K562 (cell line): ENCODE results near the gene KLK13. TPM values are rescaled to one million over a fixed set of nuclear protein-coding genes. Genes with fewer than 3 reads are reported as not detected.
A peak's percentile ranks its signal among the peaks of the same experiment; 100 is the strongest.

Source experiments
- CC2D1A ChIP-seq: fragments of 450-650 bp; IDR thresholded peaks from 2 replicates; pipeline ENCODE4 v1.6.1; 2017; ENCODE audit warnings: mild to moderate bottlenecking
- CREM ChIP-seq: IDR thresholded peaks from 2 replicates; pipeline ENCODE4 v1.6.1; 2014; ENCODE audit warnings: antibody characterized with exemption, low read depth
- EZH2 ChIP-seq: IDR thresholded peaks from 2 replicates; pipeline ENCODE4 v1.6.1; 2012; ENCODE audit warnings: low read depth, mild to moderate bottlenecking, inconsistent platforms, low read length, borderline replicate concordance
- KDM2B ChIP-seq: fragments of 250-450 bp; sonication (Bioruptor Pico); IDR thresholded peaks from 2 replicates; pipeline ENCODE4 v1.8.0; 2021; ENCODE audit warnings: mild to moderate bottlenecking, moderate library complexity
- NFE2L1 ChIP-seq: fragments of 450-650 bp; IDR thresholded peaks from 2 replicates; pipeline ENCODE4 v1.6.1; 2016; ENCODE audit warnings: missing genetic modification characterization, low read depth, mild to moderate bottlenecking, missing compliant biosample characterization, moderate library complexity, borderline replicate concordance
- PRMT5 ChIP-seq: sonication (generic); formaldehyde crosslinking; IDR thresholded peaks from 2 replicates; pipeline ENCODE4 v1.5.0; 2020; ENCODE audit warnings: missing genetic modification reagents
- RHOXF2B ChIP-seq: fragments of 250-450 bp; sonication (Bioruptor Pico); conservative IDR thresholded peaks from 2 replicates; pipeline ENCODE4 v1.5.1; 2021
- SMAD3 ChIP-seq: fragments of 450-650 bp; formaldehyde crosslinking; conservative IDR thresholded peaks from 2 replicates; pipeline ENCODE4 v1.4.0; 2020; ENCODE audit warnings: mild to moderate bottlenecking
- SMARCA5 ChIP-seq: fragments of 450-650 bp; IDR thresholded peaks from 2 replicates; pipeline ENCODE4 v1.6.1; 2016
- TAF15 ChIP-seq: fragments of 200-400 bp; formaldehyde crosslinking; IDR thresholded peaks from 2 replicates; pipeline ENCODE4 v1.6.1; 2017; ENCODE audit warnings: mild to moderate bottlenecking, low read depth, low read length, moderate library complexity
- TEAD1 ChIP-seq, 2 experiments: fragments of 450-650 bp in 1 of 2; sonication (generic) in 1 of 2; formaldehyde crosslinking; IDR thresholded peaks; 2 replicates each; pipeline versions ENCODE4 v1.4.0 to v1.8.0; 2020 to 2022; ENCODE audit warnings: mild to moderate bottlenecking in 2 of 2, missing genetic modification reagents in 1 of 2
- ZNF3 ChIP-seq: fragments of 250-450 bp; sonication (Bioruptor Pico); IDR thresholded peaks from 2 replicates; pipeline ENCODE4 v1.5.0; 2021; ENCODE audit warnings: mild to moderate bottlenecking, moderate library complexity
- ZNF717 ChIP-seq: fragments of 250-450 bp; sonication (Bioruptor Pico); IDR thresholded peaks from 2 replicates; pipeline ENCODE4 v1.5.0; 2021
- polyA plus RNA-seq, 8 experiments: library from polyadenylated mRNA; depleted of rRNA in 4 of 8; stranded (reverse) in 5 of 8; unstranded in 3 of 8; fragments of >200 nt; fragmentation: Nextera tagmentation in 2 of 8; fragmentation: Illumina TruSeq in 1 of 8; extraction: Ambion mirVana in 2 of 8; extraction: Trizol in 1 of 8; gene quantifications; 2 replicates each; pipeline versions ENCODE4 v1.2.1 to v1.2.3, GENCODE V29; 2011 to 2014; ENCODE audit warnings: inconsistent platforms in 1 of 8, missing spikeins in 1 of 8
- total RNA-seq, 7 experiments: library from RNA; depleted of rRNA in 6 of 7; stranded (reverse); fragments of >200 nt in 6 of 7; fragmentation: Illumina TruSeq in 2 of 7; extraction: Trizol in 2 of 7; gene quantifications; 2 replicates each; pipeline versions ENCODE4 v1.2.1 to v1.2.3, GENCODE V29; 2011 to 2021; ENCODE audit warnings: low replicate concordance in 1 of 7
- TF ChIP-seq, protein P1 (sequence below), 3 experiments: IDR thresholded peaks in 2 of 3; conservative IDR thresholded peaks in 1 of 3; 2 replicates each; pipeline ENCODE4 v1.5.1; 2011 to 2012; ENCODE audit warnings: low read length in 3 of 3, mild to moderate bottlenecking in 3 of 3, control low read depth in 2 of 3, improper control_type of control experiment in 1 of 3, inconsistent platforms in 1 of 3, low read depth in 1 of 3, mixed read lengths in 1 of 3, moderate library complexity in 1 of 3; ENCODE audit not compliant: insufficient read depth in 2 of 3
- TF ChIP-seq, protein P2 (sequence below), 3 experiments: fragments of 200-800 bp in 1 of 3; fragments of 250-450 bp in 1 of 3; fragments of 450-650 bp in 1 of 3; sonication (Bioruptor Pico) in 1 of 3; sonication (Bioruptor generic) in 1 of 3; formaldehyde crosslinking in 1 of 3; IDR thresholded peaks; 2 replicates each; pipeline versions ENCODE4 v1.6.1 to v1.8.0; 2016 to 2022; ENCODE audit warnings: mild to moderate bottlenecking in 2 of 3, missing genetic modification characterization in 2 of 3, missing compliant biosample characterization in 1 of 3, moderate library complexity in 1 of 3
- TF ChIP-seq, protein P3 (sequence below): sonication (generic); formaldehyde crosslinking; IDR thresholded peaks from 2 replicates; pipeline ENCODE4 v1.8.1; 2023; ENCODE audit warnings: mild to moderate bottlenecking, missing genetic modification reagents, moderate library complexity
- TF ChIP-seq, protein P4 (sequence below): sonication (generic); formaldehyde crosslinking; IDR thresholded peaks from 2 replicates; pipeline ENCODE4 v1.8.0; 2022; ENCODE audit warnings: mild to moderate bottlenecking, low read depth, missing genetic modification reagents
- TF ChIP-seq, protein P5 (sequence below): fragments of 450-650 bp; IDR thresholded peaks from 2 replicates; pipeline ENCODE4 v1.6.1; 2014; ENCODE audit warnings: low read depth, mild to moderate bottlenecking, moderate library complexity, borderline replicate concordance

The KLK13 gene
- total and polyA plus RNA-seq, 9 of the 15 experiments (the other 6 are each of a cell fraction or from before 2014, with no cell fraction given), result 0.72 to 9.0 (median 2.3) TPM

DNA sequence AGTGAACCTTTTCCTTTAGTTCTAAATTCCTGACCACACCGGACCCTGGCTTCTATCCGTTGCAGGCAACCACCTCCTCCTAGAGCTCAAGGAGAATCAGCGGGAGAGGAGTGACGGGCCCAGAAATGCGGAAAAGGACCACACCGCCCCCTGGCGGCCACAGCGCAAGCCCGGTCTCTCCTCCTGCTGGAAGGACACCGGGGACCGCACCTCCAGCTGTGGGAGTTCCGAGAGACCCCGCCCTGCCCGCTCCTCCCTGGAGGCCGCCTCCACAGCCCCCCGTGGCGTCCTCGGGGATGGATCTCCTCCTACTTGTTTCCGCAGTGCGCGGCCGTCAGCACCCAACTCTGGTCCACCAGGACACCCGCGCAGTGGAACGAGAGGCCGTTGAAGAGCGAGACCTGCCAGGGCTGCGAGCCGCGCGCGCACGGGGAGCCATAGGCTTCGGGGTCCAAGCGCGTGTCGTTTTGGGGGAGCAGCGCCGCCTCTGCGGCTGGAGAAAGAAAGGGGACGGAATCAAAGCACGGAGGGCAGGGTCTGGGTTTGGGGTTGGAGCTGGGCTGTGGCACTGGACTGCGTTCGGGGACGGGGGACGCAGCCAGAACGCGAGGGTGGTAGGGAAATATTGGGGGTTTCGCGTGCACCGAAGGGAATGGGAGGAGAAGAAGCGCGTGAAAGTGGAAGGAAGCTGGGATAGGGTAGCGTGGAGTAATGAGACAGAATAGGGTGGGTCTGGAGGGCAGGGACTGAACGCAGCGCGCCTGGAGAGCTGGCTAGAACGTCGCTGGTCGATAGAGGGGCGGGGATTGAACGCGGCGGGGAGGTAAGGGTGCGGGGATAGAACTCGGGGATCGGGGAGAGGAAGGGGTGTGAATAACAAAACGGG, 47.9 kb downstream of the KLK13 start (continued):
- TF ChIP-seq, protein P1, sequence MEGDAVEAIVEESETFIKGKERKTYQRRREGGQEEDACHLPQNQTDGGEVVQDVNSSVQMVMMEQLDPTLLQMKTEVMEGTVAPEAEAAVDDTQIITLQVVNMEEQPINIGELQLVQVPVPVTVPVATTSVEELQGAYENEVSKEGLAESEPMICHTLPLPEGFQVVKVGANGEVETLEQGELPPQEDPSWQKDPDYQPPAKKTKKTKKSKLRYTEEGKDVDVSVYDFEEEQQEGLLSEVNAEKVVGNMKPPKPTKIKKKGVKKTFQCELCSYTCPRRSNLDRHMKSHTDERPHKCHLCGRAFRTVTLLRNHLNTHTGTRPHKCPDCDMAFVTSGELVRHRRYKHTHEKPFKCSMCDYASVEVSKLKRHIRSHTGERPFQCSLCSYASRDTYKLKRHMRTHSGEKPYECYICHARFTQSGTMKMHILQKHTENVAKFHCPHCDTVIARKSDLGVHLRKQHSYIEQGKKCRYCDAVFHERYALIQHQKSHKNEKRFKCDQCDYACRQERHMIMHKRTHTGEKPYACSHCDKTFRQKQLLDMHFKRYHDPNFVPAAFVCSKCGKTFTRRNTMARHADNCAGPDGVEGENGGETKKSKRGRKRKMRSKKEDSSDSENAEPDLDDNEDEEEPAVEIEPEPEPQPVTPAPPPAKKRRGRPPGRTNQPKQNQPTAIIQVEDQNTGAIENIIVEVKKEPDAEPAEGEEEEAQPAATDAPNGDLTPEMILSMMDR (IDR thresholded peaks at IDR 0.05 in 2 of 3, conservative IDR thresholded peaks at IDR 0.05 in 1 of 3; ENCODE audit: insufficient read depth in 2 of 3, low read depth in 1 of 3, low read length in 3 of 3), result peak; percentile 89 to 94 (median 91)
- TF ChIP-seq ZNF3 (CRISPR knock-in tag), result no peak
- TF ChIP-seq TEAD1 (CRISPR knock-in tag; IDR thresholded peaks at IDR 0.05), result 0 out of 4 replicates have a peak, but pooled peaks of 1 of the 2 experiments have one; percentile 32
- no peak for TF ChIP-seq SMAD3 (CRISPR knock-in tag)
- TF ChIP-seq, protein P2, sequence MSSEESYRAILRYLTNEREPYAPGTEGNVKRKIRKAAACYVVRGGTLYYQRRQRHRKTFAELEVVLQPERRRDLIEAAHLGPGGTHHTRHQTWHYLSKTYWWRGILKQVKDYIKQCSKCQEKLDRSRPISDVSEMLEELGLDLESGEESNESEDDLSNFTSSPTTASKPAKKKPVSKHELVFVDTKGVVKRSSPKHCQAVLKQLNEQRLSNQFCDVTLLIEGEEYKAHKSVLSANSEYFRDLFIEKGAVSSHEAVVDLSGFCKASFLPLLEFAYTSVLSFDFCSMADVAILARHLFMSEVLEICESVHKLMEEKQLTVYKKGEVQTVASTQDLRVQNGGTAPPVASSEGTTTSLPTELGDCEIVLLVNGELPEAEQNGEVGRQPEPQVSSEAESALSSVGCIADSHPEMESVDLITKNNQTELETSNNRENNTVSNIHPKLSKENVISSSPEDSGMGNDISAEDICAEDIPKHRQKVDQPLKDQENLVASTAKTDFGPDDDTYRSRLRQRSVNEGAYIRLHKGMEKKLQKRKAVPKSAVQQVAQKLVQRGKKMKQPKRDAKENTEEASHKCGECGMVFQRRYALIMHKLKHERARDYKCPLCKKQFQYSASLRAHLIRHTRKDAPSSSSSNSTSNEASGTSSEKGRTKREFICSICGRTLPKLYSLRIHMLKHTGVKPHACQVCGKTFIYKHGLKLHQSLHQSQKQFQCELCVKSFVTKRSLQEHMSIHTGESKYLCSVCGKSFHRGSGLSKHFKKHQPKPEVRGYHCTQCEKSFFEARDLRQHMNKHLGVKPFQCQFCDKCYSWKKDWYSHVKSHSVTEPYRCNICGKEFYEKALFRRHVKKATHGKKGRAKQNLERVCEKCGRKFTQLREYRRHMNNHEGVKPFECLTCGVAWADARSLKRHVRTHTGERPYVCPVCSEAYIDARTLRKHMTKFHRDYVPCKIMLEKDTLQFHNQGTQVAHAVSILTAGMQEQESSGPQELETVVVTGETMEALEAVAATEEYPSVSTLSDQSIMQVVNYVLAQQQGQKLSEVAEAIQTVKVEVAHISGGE (CRISPR knock-in tag; IDR thresholded peaks at IDR 0.05), result no peak
- no peak for TF ChIP-seq EZH2
- TF ChIP-seq, protein P3, sequence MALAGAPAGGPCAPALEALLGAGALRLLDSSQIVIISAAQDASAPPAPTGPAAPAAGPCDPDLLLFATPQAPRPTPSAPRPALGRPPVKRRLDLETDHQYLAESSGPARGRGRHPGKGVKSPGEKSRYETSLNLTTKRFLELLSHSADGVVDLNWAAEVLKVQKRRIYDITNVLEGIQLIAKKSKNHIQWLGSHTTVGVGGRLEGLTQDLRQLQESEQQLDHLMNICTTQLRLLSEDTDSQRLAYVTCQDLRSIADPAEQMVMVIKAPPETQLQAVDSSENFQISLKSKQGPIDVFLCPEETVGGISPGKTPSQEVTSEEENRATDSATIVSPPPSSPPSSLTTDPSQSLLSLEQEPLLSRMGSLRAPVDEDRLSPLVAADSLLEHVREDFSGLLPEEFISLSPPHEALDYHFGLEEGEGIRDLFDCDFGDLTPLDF (CRISPR knock-in tag), result no peak
- no peak for TF ChIP-seq CC2D1A
- TF ChIP-seq RHOXF2B, result no peak
- TF ChIP-seq SMARCA5, result no peak
- no peak for TF ChIP-seq ZNF717 (CRISPR knock-in tag)
- TF ChIP-seq PRMT5 (CRISPR knock-in tag), result no peak
- no peak for TF ChIP-seq KDM2B (CRISPR knock-in tag)
- TF ChIP-seq, protein P4, sequence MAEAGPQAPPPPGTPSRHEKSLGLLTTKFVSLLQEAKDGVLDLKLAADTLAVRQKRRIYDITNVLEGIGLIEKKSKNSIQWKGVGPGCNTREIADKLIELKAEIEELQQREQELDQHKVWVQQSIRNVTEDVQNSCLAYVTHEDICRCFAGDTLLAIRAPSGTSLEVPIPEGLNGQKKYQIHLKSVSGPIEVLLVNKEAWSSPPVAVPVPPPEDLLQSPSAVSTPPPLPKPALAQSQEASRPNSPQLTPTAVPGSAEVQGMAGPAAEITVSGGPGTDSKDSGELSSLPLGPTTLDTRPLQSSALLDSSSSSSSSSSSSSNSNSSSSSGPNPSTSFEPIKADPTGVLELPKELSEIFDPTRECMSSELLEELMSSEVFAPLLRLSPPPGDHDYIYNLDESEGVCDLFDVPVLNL (CRISPR knock-in tag), result no peak
- TF ChIP-seq TAF15, result no peak
- TF ChIP-seq CREM, result peak; percentile 45; the same call in 1 of the 2 replicates
- TF ChIP-seq NFE2L1, result no peak
- TF ChIP-seq, protein P5, sequence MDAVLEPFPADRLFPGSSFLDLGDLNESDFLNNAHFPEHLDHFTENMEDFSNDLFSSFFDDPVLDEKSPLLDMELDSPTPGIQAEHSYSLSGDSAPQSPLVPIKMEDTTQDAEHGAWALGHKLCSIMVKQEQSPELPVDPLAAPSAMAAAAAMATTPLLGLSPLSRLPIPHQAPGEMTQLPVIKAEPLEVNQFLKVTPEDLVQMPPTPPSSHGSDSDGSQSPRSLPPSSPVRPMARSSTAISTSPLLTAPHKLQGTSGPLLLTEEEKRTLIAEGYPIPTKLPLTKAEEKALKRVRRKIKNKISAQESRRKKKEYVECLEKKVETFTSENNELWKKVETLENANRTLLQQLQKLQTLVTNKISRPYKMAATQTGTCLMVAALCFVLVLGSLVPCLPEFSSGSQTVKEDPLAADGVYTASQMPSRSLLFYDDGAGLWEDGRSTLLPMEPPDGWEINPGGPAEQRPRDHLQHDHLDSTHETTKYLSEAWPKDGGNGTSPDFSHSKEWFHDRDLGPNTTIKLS, result no peak
